NT2/D1 (cell line): Measurements from ENCODE around the gene BOLA2B.

Experiments
- SUZ12 ChIP-seq: IDR thresholded peaks from 2 replicates; pipeline ENCODE4 v1.6.1; 2011; ENCODE audit not compliant: insufficient read length, insufficient read depth; ENCODE audit errors: extremely low read depth
- YY1 ChIP-seq: IDR thresholded peaks from 2 replicates; pipeline ENCODE4 v1.6.1; 2011; ENCODE audit not compliant: insufficient read length, insufficient read depth
- ZNF274 ChIP-seq: IDR thresholded peaks from 2 replicates; pipeline ENCODE4 v1.6.1; 2011; ENCODE audit warnings: mild to moderate bottlenecking, low read depth, low read length

GRCh38 chr16:30186444-30186781, 7.1 kb downstream of the BOLA2B start:
- no peak for TF ChIP-seq YY1
- TF ChIP-seq SUZ12 = no peak
- TF ChIP-seq ZNF274 = no peak
